GM19043 (cell line): Measurements from ENCODE around the gene DOCK9.

Source experiments
- ATAC-seq: cut with Tn5 transposase; IDR thresholded peaks from one replicate; pipeline ENCODE4 v1.9.1; 2021; ENCODE audit warnings: low read depth; ENCODE audit not compliant: unreplicated experiment

The DOCK9 gene

DNA sequence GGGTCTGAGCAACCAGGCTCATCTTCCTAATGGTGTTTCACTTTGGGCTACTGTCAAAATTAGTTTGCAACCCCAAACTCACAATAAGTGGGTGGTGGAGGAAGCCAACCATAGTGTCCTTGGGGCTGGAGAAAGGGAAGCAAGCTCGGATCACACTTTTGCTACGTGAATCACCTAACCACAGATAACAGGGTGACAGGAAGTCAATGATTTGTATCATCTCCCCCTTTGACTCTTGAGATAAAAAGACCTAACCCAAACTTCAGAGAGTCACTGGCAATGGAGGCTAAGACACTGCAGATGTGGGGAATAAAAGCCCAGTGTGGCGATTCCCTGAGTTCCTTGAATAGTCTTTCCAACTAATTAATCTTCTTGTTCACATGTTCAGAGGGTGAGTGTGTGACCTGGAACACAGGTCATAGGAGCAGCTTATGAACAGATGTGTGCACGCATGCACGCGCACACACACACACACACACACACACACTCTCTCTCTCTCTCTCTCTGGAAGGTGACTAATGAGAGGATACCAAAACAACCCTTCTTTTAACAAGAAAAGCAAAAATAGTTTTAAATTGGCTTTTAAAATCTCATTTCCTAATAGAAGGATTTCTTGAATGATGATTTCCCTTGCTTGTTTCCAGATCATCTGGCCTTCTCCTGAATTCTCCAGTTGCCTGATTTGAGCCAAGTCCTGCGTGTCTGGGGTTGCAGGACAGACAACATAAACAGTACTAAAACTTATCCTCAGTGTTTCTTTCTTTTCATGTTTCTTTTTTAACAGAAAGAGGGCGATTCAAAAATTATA lies 21.2 kb upstream of the DOCK9 start:
- no peak for ATAC-seq

DNA sequence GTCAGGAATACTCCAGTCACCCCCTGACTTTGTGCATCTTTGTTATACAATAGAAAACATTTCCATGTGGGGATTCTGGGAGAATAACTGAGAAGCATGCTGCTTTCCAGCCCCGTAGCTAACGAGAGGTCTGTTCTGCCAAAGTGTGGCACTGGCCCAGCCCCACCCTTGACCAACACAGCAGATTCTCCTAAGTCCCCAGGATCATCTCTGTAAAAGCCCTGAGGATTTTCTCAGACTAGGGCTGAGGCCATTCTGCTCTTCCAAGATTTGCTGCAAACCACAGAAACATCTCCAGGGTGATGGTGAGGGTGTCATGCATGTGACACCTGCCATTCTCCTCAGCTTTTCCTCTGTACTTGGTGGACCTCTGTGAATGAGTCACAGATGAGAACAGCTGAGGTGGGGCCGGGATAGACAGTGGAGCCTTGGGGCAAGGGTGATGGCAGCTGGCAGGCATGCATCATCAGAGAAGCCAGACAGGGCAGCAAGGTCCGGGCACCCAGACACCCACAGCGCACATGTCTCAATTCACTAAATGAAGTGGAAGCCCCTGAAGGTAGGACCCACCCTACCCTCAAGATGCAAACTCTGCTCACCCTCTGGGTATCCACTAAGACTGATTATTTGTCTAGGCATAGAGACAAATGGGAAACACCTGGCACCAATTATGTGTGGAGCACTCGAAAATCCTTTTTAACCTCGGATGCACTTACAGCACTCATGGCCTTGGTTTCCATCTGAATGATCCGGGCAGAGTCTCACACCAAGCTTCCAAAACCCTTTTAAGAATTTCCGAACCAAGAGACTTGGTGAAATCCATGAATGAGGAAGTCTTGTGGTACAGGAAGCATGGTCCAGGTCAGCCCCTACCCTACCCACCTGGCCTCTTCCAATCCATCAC lies 20.1 kb upstream of the DOCK9 start:
- ATAC-seq = no peak

DNA sequence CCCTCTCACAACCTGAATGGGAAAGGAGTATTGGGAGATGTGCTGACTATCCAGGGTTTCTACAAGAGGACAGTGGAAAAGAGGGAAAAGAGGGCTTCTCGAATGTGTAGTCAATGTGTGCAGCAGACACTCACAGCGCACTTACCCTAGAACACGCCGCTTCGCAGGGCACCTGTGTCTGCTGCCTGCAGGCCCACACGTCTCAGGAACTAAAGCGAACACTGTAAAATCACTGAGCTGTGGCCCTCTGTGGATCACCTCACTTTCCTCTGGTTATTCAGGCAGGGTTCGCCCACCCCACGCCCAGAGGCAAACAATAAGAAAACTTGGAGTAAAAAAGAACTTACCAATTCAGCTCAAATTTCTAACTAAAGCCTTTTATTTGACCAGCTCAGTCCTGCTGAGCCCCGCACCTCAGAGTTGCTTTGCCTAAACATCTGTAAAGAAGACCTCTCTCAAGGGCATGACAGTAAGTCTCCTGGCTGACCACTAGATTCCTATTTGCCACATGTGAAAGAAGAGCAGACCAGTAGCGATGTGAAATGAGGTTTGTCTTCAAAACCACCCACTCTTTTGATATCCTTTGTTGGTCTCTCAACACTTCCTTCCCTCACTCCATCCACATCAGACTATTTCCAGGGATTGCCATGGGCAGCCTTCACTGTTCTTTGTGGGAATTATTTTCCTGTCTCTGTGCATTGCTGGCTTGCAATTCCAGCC lies 19.3 kb upstream of the DOCK9 start:
- no peak for ATAC-seq

DNA sequence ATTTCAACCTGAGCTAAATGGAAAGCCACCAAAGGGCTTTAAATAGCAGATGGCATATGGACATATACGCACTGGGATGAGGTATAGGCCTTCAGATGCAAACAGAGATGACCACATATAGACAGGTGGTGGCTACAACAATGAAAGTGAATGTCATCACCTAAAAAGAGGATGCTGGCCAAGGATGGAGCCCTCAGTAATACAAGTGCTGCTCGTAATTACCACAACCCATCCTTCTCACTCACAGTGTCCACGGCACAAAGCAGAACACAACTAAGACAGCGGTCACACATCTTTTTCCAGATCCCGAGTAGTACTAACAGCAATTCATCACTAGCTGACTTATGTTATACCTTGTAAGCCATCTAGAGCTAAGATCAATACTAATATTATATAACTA lies 18.2 kb upstream of the DOCK9 start:
- no peak for ATAC-seq

DNA sequence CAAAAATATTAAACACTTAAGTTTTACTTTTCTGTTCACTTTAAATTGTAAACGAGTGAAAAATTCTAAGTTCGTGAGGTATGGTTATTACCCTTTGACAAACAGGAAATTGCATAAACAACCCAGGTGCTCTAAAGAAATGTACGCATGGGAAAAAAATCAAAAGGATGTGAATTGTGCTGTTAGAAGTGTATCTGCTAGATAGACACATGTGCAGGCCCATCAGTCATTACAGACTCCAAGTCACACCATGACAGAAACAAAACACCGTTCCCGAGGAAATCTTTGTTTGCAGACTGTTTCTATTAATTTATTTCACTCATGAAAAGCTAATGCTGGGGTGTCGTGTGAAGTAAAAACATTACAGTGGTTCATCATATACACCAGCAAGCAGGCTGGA lies 17.0 kb upstream of the DOCK9 start:
- no peak for ATAC-seq

DNA sequence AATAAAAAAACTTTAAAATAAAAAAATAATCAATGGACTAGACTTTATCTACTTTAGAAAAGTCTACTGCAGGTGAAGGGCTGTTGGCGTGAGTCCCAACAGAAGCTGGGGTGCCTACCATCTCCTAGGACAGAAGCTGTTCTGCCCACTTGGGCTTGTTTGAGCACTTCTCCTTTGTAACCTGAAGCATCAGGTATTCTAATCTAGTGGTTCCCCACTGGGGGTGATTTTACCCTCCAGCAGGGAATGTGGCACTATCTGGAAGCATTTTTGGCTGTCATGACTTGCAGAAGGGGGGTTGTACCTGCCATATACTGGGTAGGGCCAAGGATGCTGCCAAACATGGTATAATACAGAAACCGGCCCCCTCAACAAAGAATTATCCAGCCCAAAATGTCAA lies 16.2 kb upstream of the DOCK9 start:
- ATAC-seq = no peak

DNA sequence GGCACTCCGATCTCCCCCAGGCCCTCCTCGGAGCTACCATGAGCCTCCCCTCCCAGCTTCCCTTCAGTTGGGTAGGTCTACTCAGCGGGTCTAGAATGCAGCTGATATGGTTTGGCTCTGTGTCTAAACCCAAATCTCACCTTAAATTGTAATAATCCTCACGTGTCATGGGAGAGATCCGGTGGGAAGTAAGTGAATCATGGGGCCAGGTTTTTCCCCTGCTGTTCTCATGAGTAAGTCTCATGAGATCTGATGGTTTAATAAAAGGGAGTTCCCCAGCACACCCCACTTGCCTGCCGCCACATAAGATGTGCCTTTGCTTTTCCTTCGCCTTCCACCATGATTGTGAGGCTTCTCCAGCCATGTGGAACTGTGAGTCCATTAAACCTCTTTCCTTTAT lies 14.5 kb upstream of the DOCK9 start:
- no peak for ATAC-seq

DNA sequence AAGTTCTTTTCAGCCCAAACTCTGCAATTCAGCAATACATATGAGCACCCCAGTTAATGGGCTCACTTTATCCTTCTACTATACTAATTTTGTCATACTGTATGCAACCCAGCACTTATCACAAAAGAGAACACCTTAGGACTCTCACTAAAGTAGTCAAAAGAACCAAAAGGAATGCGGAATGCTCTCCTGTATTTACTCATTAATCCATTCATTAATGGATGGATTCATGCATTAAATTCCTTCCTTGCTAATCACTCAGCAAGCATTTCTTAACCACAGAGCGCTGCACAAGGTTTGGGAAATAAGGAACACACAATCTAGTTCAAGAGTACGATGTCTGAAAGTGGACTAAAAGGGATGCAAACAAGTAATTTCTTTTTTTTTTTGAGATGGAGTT lies 12.8 kb upstream of the DOCK9 start:
- ATAC-seq = no peak

DNA sequence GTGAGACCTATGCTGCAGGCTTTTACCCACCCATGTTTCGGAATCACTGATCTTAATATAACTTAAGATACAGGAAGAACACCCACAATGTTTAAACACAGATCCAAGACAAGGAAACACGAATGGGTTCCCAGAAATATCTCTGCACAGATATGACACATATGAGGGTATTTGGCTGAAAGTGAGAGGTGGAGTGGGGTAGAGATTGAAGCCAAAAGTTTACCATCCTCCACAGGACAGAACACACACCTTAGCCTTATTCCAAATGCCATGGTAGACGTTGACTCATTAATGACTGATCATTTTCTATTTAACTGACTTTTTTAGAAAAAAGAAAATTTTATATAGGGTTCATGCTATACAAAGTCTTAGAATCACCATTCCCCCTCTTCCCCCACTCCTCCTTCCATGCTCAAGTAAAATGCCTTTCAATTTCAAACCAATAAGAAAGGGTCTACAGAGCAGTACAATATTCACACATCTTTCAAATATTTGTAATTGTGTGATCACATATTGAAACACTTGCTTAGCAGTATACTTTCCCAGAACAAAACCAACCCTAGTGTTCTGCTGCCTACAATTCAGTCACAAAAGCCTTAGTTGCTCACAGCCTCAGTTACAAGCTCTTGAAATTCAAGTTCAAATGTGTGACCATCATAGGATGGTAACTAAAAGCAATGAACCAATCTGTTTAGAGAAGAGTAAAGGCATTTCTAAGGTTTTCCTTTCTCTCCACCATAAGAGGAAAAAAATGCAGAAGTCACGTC lies 11.8 kb upstream of the DOCK9 start:
- ATAC-seq = no peak

DNA sequence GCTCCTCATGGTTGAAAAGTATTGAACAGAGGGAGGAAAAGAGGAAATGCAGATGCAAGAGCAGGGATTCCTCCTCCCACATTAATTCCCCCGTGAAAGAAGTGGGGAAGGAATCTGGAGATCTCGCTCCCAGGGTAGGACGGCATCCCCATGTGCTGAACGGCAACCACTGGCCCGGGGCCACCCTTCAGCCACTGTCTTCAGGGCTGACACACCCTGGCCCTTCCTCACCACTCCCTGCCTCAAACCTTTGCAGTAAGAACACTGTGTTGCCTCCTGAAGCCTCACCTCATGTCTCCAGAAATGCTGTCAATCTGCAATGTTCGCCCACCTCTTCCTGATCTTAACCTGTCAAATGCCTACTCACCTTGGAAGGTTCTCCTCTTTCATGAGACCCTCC lies 10.9 kb upstream of the DOCK9 start:
- ATAC-seq = no peak

DNA sequence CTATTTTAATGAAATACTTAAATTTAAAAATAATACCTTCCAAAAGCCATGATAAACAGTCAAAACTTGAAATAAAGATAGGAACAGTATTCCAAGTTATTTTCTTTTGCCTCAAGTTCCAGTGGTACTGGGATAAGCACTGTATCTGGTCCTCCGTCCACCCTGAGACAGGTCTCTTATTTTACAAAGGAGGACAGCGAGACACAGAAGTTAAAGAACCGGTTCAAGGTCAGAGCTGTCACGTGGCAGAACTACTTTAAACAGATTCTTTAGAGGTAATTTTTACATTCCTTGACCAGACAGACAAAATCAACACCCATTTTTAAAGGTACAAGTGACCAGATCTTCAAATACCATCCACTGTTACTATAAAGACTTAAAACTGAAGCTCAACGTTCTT lies 10.4 kb upstream of the DOCK9 start:
- ATAC-seq = no peak

DNA sequence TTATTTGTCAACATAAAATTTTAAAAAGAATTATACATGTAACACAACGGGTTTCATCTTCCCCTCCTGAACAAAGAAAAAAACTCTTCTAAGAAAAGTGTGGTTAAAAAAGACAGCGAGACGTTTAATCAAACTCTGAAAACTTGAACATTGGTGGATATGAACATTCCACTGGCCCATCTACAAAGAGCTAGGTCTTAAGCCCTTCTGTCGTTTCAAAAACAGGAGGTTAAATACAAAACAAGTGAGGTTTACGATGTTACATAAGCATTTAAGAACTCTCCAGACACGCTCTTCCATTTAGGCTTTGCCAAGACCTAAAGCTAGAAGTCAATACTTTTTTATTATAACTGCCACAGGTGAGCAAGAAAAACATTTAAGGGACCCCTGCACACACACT lies 9.4 kb upstream of the DOCK9 start:
- no peak for ATAC-seq

DNA sequence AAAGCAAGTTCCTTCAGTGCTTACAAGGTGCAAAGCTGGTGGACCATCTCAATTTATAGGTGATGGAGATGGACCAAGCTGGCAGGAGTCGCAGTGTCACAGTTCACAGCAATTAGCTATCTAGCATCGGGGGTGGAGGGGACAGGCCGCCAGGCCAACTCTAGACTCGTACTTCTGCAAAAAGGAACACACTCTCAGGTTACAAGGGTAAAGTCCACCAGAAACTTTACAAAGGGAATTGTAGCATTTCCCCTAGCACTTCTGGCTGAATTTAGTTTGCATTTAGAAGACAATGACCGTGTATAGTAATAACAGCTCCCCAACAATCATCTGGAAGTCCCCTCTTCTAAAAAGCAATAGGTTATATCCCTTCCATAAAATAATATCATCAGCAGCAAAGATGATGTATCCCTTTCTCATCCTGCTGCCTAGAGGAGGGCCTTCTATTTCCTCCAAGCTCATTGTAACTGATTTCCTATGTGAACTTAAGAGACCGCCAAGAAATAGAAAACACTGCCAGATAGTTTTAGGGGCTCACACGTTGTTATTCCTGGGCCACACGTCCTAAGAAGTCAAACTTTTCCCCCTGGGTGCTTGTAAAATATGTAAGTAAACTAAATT lies 8.5 kb upstream of the DOCK9 start:
- ATAC-seq = no peak

DNA sequence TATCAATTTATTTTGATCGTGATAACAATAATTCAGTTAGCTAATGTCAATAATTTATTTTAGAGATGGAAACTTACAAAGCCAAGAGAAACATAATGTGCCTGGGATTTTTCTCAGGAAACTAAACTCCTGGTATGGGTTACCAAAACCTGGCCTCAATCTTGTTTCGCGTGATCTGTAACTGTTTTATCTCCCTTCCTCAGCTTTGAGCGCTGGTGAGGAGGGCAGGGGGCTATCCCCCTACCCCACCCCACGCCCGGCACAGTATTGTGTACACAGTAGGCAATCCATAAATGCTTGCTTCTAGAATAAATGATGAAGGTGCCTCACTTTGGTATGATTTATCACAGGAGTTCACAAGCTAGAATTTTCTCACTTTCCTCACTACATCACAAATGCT lies 7.7 kb upstream of the DOCK9 start:
- no peak for ATAC-seq

DNA sequence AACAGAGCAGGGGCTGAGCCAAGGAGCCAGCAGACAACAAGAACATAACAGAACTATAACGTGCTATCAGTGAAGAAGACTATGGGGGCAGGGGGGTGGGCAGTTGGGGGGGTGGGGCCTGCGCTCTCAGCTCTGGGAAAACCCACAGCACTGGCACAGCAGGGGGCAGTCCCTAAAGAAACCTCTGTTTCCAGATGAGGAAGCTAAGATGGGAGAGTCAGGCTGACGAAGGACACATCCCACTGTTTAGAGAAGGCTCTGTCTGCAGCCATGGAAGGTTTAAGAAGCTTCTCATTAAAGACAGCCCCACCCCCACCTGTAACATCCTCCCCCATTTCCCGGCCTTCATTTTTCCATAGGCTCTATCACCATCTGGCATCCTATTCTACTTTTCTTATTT lies 7.1 kb upstream of the DOCK9 start:
- ATAC-seq = no peak

DNA sequence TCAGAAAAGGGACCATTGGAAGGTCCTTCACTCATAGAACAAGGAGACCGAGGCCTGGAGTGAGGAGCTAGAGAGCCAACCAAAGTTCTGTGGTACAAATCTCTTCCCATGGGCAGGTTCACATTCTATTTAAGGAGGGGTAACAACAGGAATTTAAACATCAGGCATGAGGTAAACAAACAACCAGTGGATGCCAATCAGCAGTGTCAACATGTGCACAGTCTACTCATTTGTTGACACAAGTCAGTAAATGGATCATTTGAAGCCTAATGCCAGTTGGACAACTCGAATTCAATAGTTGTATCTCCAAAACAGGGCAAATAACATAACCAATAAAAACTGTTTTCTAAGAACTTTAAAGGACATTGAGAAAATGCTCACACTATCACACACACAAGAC lies 6.3 kb upstream of the DOCK9 start:
- no peak for ATAC-seq

DNA sequence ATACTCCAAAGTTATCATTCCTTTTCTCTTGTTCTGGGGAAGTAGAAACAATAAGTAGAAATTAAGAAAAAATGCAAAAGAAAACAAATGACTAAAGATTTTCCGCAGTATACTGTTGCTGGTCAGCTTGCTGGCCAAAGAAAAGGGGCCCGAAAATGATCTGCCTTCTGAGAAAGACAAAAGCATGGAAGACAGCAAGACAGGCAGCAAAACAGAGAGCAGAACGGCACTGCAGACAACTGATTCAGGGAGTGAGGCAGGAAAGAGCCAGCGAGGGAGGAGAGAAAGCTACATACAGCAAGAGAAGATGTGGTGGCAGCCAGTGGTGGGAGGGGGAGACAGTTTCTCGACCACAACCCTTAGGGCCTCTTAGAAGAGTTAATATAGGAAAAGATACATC lies 5.3 kb upstream of the DOCK9 start:
- ATAC-seq = no peak

DNA sequence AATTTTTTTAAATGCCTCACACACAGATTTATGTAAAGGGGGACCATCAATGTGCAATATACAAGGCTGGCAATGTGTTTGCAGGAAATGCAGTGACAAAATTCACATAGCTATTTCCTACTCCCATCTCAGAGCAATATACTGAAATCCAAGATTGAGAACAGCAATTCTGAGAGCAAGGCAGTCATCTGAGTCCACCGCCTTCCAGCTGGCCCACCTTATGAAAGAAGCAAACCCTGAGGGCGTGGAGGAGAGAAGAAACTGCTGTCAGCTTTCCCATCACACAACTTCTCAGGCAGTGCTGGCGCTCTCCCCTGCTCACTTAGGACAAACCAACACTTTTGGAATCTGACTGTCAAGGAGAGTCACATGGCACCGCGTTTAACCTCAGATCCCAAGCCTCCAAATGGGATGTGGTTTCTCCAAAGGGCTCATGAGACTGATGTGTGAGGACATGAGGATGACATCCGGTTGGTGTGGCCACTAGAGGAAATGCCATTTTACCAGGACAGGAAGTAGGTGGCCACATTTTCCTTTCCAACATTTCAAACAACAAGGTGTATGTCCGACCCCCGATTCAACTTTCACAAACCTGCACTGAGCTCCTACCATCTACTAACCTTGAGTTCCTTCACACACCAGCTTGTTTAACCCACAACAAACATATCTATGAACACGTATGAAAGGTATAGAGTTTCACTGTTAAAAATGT lies 3.7 kb upstream of the DOCK9 start:
- ATAC-seq = no peak

DNA sequence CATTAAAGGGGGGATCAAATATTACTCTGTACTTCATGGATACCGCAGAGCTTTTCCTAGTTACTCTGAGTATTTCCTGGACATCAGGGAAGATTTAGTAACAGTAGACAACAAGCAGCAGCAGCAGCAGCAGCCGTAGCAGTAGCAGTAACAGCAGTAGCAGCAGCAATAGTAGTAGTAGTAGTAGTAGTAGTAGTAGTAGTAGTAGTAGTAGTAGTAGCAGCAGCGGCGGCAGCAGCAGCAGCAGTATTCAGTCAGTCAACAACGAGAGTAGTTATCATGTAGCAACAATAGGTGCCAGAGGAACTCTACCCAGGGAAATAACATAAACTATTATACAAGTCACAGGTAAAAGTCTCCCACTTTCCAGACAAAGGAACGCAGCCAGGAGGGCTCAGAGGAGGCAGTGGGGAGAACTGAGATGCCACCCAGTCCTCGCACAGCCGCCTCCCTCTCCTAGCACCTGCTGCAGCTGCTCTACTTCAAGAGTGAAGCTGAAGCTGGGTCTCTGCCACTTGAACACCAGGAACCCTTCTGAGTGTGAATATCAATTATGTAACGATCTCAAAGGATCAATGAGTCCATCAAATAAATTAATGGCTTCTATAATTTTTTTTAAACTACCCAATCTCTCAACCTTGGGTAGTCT lies 1.3 kb upstream of the DOCK9 start:
- ATAC-seq = no peak
